ENCODE results near the gene RBM26. TPM values are rescaled to one million over a fixed set of nuclear protein-coding genes. Genes with fewer than 3 reads are reported as not detected.

Gene RBM26
- total RNA-seq, 1 donor from 2014 or later: 69.6 TPM

DNA sequence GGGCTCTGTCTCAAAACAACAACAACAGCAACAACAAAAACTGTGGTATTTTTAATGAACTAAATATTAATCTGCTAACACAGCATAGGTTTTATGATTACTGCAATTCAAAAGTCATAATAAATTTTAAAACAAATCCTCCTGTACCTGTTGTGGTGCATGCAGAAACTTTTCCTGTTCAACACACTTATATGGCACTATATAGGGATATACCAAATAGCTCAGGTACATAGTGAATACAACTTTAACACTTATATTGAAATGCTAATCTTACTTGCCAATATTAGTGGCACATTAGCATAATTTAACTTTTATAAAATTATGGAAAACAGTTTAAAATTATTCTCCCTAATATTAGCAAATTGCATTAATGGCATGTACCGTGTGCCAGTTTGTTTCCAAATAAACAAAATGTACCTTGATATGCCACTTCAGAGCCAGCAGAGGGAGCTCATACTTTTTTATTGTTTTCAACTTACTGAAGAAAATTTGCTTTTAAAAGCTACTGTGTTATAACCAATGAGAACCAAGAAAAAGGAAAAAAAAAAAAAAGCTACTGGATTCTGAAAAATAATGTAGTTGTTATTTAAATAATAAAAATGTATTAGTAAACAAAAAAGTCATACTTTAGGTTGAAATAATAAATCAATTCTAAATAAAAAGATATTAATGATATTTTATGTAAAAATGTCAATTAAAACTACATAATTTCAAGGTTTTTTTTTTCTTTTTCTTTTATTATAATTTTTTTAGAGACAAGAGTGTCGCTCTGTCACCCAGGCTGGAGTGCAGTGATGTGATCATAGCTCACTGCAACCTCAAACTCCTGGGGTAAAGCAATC lies 18.0 kb upstream of the RBM26 start:
- no peak for DNase-seq (ENCODE audit: low spot score)

DNA sequence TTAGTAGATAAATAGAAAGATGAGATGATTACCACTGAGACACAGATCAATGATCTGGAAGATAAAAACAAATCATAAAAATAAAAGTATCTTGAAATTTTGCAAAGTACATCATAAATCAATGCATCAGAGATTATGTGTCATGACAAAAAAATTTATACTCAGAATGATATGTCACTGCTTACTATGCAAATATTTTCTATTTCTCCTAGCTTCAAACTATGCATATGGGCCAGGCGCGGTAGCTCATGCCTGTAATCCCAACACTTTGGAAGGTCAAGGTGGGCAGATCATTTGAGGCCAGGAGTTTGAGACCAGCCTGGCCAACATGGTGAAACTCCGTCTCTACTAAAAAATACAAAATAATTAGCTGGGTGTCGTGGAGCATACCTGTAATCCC lies 17.3 kb upstream of the RBM26 start:
- no peak for DNase-seq (ENCODE audit: low spot score)

DNA sequence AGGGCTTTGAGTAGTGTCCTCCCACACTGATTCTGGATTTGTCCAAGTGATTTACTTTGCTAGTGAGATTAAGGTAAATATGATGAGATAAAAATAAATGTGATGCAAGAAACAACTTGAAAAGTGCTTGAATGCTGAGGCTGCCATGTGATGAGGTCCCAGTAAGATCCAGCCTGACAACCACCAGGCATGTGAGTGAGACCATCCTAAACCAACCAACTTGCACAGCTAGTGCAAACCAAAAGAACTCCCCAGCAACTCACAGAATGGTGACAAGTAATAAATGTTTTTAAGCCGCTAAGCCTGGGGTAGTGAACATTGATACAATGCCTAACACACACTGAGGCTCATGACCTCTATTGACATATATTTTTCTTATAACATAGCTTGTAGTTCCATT lies 13.3 kb upstream of the RBM26 start:
- no peak for DNase-seq (ENCODE audit: low spot score)

DNA sequence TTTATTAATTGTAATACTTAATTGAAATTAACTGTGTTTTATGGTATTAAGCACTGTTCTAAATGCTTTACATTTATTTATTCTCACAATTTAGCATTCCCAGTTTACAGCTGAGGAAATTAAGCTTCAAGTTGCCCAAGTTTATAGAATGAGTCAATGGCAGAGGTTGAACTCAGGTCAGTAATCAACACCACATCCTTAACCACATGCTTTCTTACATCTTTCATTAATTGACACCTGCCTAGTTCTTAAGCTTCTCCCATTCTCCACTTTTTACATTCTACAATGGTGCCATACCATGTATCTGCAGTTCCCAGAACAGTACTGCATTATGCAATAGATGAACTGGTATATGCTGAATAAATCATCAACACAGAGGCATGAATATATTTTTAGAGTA lies 11.7 kb upstream of the RBM26 start:
- no peak for DNase-seq (ENCODE audit: low spot score)

DNA sequence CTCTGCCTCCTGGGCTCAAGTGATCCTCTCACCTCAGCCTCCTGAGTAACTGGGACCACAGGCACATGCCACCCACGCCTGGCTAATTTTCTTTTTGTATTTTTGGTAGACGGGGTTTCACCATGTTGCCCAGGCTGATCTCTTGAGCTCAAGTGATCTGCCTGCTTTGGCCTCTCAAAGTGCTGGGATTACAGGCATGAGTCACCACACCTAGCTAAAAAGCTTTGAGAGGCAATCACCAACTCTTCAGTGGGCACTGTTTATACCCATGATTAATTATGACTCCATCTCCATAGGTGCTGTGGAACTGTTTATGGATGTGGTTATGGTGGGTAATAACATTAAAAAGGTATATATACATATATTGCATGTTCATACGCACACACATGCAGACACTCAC lies 7.5 kb upstream of the RBM26 start:
- no peak for DNase-seq (ENCODE audit: low spot score)

DNA sequence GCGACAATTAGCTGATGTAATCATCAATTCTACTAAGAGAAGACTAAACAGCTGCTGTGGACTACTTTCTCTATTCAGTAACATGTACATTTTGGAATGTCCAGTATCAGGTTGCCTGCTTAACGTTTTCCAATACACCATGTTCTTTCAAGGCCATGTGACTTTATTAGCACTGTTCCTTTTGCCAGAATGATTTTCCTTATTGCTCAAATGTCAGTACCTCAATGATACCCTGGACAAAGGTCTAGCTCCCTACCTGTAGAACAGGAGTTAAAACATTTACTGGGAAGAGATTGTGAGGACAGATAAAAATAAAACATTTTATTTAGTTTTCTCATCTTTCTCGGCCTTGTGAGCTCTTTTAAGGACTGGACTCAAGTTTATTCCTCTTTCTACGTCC lies 3.8 kb upstream of the RBM26 start:
- DNase-seq (ENCODE audit: low spot score): no peak

DNA sequence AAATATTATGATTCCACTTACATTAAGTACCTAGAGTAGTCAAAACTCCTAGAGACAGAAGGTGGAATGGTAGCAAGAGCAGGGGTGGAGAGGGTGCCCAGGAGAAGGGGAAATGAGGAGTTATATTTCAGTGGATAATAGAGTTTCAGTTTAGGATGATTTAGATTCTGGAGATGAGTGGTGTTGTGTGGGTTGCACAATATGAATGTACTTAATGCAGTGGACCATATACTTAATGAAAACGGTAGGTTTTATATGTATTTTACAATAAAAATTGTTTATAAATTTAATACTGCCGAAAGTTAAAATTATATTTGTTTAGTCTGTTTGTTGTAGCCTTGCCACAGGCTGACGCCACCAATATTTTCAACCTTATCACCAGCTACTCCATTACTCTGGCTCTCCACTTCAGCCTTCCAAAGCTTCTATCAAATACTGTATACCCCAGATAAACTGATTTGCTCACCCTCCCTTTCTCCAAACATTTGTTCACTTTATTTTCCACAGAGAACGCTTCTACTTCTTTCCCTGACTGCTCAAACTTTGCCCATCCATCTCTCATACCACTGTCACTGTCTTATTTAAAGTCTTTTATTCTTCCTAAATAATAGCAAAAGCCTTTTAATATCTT lies 1.4 kb upstream of the RBM26 start:
- no peak for DNase-seq (ENCODE audit: low spot score)

DNA sequence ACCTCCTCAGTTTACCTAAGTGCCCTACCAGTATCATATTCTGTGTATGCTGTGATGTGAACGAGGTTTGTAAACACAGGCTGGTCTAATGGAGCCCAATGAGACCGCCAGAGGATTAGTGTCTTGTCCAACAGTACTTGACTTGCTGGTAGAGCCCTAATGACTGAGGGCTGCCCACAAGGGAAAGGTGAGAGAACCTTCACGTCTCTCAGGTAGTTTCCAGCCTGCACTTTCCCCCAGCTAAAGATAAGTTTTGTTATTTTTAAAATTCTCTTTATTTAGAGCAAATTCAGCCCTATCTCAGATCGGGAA lies 498 bp upstream of the RBM26 start:
- no peak for DNase-seq (ENCODE audit: low spot score)

DNA sequence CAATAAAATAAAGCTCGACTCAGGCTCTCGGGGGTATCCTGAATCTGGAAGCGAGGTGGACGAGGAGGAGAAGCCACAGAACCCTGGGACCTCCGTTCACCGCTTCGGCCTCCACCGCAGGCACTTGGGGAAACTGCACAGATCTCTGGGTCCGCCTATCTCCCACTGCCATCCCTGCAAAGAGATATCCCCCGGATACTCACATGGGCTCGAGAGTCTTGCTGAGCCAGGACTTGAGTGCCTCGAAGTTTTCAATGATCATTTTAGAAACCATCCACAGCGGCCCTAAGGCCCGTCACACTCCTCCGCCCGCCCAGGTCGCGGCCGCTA lies 589 bp downstream of the RBM26 start:
- no peak for DNase-seq (ENCODE audit: low spot score)

DNA sequence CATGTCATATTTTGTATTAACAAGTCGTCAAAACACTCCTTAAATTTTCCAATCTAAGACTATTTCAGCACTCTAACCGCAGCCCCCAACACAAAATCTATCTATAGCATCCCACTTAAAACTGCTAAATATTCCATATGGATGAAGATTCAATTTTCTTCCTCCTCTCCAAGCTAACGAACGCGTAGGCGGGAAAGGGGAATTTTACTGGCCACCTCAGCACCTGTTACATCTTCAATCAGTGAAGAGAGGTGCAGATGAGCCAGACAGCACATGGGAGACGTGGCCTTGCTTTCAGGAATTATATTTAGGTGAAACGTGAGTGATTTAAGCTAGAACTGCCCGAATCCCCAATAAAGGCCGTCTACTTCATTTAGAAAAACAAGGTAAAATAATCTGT lies 1.1 kb downstream of the RBM26 start:
- no peak for DNase-seq (ENCODE audit: low spot score)

DNA sequence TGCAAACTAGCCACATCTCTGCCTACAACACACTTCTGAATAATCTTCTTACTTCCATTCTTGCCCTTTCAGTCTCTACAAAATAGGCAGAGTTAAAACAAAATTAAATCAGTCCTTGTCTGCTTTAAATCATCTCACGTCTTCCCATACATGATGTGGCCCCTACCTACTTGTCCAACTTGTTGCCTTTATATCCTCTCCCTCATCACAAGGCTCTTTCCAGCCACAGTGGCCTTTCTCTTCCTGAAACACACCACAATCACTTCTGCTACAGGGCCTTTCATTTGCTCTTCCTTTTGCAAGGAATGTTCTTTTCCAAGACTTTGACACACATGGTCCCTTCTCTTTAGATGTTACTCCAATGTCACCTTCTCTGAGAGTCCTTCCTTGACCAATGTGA lies 1.7 kb downstream of the RBM26 start:
- no peak for DNase-seq (ENCODE audit: low spot score)

DNA sequence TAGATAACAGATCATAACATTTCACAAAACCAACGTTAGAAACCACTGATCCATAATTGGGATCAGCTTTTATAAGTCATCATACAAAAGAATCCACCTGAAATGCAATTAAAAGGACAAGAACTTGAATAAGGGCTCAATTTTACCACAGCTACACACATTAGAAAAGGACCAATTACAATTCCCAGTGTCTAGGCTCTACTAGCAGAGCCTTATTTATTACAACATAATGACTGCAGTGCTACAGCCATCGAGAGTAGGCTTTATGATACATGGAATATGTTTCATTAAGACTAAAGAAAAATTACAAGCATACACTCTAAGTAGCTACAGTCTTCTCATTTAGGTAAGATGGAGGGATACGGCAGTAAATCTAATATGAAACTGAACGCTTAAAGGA lies 2.9 kb downstream of the RBM26 start:
- DNase-seq (ENCODE audit: low spot score): no peak

DNA sequence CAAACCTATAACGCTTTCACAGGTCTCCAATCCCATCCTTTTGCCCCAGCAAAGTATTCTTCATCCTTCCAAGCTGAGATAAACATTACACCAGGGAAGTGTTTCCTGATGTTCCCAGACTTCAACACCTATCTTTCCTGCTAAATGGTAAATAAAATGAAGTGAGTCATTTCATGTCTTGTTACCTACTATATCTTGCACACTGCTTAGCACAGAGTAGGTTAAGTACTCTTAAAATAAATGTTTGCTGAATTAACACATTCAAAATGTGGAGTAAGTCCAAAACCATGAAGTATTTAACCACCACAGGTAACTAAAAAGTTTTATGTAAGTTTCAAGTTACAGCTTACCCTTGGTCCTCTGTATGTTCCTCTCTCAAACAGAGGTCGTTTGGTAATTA lies 3.4 kb downstream of the RBM26 start:
- DNase-seq (ENCODE audit: low spot score): no peak

DNA sequence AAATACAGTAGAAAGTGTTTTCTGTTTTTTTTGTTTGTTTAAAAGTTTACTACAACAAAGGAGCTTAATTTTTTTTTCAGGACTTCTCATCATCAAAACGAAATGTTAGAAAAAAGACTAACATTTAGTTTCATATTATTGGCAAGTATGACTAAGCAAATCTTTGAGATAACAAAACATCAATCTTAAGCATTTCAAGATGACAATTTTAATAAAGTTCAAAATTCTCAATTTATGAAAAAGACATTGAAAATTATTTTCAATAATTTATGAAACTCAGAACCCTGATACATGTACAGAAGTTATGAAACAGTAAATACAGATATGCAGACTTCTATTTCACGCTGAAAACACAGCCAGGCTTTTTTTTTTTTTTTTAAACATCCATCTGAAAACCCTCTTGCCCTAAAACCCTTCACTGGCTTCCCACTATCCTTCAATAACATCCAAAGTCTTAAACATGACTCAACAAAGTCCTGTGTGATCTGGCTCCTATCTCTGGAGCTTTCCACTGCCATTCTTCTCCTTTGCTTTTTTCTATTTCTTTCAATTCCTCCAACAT lies 3.9 kb downstream of the RBM26 start:
- DNase-seq (ENCODE audit: low spot score): no peak

DNA sequence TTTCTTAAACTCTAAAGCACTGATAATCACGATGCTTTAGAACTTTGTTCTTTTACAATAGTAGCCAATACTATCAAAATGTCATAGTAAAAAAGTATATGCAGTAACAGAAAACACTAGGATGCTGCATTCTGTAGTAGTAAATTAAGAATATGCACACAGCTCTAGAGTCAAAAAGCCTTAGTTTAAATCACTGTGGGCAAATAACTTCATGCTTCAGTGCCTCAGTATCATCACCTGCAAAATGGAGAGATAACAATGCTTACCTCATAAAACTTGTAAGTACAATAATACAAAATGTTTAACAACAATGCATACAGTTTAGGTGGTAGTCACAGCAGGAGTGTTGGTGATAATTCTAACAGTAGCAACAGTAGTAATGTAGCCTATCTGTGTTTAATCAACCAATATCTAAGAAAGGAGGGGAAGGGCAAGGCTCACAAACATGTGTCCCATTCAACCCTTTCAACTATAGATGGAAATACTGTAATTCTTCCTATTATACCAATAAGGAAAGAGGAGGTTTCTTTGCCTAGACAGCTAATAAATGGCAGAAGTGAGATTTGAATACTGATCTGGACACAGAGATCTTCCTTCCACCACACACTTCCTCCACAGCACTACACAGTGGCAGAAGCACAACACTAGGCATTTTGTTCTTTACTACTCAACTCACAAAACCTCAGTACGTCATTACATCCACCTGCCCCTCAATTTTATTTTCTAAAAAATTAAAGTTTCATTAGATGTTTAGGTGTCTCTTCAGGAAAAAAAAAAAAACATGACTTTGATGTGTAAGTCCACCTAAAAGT lies 4.6 kb downstream of the RBM26 start:
- DNase-seq (ENCODE audit: low spot score): no peak

DNA sequence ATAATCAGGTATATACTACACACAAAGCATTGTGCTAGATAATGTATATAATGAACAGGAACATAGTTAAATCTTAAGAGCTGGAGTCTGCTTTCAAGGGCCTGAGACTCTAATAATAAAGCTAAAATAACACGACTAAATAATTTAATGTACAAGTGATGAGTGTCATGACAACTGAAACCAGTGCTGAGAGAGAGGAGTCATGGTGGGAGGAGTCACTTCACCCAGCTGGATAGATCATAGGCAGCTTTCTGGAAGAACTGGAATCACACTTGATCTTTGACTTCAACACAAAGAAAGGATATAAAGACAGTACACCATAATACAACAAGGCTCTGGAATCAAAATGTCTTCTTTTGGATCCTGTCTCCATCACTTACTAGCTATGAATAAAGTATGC lies 7.1 kb downstream of the RBM26 start:
- DNase-seq (ENCODE audit: low spot score): no peak

DNA sequence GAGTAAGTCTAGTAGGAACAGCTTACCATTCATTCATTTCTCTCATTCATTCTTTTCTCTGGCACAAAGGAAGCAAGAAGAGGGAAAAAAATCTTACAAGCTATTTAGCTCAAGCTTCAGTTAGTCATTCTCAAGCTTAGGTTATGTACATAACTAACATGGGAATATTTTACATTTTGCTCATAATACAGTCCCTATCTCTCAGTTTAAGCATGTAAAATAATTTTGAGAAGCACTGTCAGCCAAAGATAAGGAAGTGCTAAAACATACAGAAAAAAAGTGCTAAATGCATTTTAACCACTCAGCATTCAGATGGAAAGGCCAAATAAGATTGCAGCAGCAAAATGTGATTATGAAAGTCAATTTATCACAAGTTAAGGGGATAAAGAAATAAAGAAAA lies 7.9 kb downstream of the RBM26 start:
- no peak for DNase-seq (ENCODE audit: low spot score)

DNA sequence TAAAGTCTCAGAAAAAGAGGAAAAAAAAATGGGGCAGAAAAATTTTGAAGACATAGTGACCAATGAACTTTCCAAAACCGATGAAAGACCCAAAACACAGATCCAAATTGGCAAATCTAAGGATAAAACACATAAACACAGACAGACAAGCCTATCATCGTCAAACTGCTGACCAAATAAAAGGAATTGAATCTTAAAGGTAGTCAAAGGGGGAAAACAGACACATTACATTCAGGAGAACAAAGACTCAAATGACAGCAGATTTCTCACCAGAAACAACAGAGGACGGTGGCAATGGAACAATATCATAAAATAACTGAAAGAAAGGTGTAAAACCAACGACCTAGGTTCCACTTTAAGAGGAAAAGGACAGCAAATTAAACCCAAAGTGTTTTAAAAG lies 10.2 kb downstream of the RBM26 start:
- DNase-seq (ENCODE audit: low spot score): no peak

DNA sequence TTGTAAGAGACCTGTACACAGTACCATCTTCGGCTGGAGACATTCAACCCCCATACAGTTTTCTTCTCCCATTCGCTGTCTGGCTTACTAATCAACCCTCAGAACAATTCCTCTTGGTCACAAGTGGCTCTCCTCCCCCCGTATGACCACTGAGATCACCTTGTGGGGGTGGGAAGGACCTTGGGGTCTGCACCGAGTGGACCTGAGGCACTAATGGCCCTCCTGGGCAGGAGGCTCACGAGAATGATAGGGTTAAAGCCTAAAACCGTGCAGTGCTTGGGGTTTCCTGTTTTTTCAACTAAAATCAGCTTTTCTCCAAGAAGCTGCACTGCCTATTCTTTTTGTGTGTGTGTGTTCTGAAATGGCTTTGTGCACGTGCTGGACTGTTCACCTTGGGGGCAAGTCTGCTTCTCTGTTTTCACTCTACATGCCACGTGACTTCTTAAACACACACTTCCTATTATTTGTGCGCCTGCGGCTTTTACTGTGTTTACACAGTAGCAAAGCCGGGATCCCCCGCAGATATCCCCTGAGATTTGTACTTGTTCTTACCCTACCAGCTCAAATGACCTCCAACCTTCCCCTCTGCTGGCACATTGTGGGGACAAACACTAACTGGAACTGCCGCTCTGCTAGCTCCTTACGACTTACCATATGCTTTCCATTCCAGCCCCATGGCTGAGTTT lies 12.3 kb downstream of the RBM26 start:
- no peak for DNase-seq (ENCODE audit: low spot score)

DNA sequence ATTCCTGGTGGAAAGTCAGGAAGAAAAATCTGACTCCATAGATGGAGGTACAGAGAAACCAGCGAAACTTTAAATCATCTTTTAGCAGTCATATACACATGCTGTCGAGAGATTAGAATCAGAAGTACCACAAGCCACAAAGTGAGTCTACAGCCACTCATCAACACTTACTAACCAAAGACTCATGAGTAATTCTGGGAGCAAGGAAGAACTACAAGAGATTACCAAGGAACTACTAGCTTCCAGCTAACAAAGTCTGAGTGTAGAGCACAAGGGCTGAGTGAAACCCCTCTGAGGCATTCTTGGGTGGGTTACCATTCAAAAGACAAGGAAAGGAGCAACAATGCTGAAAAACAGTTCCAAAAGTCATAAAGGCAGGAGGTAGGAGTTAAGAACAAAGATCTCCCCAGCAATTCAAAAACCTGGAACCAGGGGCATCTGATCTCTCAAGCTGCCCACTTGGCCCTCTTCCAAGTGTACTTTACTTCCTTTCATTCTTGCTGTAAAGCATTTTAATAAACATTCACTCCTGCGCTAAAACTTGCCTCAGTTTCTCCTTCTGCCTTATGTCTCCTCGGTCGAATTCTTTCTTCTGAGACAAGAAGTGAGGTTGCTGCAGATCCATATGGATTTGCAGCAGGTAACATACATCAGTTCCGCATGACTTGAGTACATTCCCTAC lies 13.0 kb downstream of the RBM26 start:
- no peak for DNase-seq (ENCODE audit: low spot score)

DNA sequence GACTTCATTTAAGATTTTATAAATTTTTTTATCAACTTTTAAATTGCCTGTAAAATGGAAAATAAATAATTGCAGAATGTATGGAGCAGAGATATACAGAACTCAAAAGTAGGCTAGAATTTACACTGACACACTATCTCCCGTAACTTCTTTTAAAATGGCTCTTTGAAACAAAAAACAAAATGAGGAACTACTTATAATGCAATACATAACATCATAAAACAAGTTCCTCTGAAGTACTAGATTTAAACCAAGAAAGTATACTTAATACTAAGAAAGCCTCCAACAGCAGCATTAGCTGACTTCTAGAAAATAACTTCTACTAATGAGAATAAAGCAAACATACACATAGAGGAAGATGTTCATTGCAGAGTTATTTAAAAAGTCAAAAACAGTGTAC lies 17.0 kb downstream of the RBM26 start:
- DNase-seq (ENCODE audit: low spot score): no peak

DNA sequence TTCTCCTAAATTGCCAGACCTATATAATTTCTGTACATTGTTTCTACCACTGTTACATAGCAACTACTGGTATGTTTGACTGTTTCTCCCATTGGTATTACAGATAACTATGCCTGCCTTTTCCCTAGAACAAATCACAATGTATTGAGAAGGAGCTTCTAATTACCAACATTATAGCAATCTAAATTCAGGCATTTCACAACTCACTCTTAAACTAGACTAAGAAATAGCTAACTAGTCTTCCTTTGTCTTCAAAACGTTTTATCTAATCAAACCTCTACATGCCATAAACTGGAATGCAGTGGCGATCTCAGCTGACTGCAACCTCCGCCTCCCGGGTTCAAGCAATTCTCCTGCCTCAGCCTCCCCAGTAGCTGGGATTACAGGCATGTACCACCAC lies 18.2 kb downstream of the RBM26 start:
- no peak for DNase-seq (ENCODE audit: low spot score)
